LNCAP (cell line): ENCODE results near the gene TRRAP.

ENCODE experiments used
- TF ChIP-seq, protein P1 (sequence below): fragments of 450-650 bp; IDR thresholded peaks from 2 replicates; pipeline ENCODE4 v1.5.1; 2017; ENCODE audit warnings: mild to moderate bottlenecking

TRRAP gene

DNA sequence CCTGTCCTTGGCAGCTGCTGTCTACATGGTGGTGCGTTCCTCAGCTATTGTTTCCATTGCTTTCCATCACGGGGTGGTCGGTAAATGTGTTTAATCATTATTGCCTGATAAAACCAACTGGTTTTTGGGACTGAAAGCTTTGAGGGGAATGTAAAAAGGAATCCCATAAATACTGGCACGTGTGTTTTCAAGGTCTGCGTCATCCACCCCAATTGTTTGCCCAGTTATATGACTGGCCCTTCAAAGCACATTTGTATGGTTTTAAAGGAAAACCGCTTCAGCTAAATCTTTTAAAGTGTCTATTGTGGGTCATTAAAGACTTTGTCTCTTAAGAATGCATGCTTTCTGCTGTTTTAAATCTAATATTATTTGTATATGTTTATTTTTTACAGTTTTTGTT lies 65.0 kb downstream of the TRRAP start:
- TF ChIP-seq, protein P1, sequence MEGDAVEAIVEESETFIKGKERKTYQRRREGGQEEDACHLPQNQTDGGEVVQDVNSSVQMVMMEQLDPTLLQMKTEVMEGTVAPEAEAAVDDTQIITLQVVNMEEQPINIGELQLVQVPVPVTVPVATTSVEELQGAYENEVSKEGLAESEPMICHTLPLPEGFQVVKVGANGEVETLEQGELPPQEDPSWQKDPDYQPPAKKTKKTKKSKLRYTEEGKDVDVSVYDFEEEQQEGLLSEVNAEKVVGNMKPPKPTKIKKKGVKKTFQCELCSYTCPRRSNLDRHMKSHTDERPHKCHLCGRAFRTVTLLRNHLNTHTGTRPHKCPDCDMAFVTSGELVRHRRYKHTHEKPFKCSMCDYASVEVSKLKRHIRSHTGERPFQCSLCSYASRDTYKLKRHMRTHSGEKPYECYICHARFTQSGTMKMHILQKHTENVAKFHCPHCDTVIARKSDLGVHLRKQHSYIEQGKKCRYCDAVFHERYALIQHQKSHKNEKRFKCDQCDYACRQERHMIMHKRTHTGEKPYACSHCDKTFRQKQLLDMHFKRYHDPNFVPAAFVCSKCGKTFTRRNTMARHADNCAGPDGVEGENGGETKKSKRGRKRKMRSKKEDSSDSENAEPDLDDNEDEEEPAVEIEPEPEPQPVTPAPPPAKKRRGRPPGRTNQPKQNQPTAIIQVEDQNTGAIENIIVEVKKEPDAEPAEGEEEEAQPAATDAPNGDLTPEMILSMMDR: no peak

DNA sequence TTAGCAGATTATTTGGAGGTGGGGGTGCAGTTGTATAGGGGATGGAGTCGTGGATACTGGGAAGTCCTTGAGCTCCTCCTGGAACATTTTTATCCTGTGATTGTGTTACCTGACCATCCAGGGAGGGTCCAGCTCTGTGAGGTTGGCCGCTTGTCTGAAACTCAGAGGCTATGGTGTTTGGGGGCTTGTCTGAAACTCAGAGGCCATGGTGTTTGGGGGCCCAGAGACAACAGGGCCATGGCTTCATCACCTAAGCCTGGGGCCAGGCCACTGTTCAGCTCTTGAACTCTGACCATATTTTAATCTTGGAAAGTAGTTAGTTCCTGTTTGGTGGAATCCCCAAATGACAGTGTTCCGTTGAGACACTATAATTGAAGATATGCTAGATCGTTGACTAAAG lies 66.1 kb downstream of the TRRAP start:
- TF ChIP-seq, protein P1: no peak

DNA sequence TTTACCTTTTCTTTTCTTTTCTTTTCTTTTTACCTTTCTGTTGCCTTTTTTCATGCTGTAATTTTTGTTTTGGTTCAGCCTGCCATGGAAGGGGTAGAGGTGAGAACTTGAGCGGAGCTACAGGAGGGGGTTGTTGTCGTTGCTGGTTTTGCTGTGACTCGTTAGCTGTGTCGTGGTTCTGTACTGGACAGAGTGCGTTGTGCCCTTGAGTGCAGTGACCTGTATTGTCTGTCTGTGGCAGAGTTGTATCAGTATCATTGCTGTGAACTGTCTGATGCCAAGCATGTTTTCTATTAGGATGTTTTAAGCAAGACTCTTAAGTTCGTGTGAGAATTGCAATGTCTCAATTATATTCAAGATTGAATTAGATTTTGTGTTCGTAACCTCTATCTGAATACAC lies 67.5 kb downstream of the TRRAP start:
- TF ChIP-seq, protein P1: no peak

DNA sequence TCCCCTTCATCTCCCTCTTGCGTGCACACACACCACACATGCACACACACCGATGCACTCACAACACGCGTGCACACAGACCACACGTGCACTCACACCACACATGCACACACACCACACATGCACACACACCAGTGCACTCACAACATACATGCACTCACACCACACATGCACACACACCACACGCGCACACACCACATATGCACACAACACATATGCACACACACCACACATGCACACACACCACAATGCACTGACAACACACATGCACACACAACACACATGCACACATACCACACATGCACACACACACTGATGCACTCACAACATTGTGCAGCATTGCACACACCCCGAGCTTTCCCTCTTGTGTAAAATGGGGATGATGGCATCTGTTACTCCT lies 68.1 kb downstream of the TRRAP start:
- TF ChIP-seq, protein P1: no peak

DNA sequence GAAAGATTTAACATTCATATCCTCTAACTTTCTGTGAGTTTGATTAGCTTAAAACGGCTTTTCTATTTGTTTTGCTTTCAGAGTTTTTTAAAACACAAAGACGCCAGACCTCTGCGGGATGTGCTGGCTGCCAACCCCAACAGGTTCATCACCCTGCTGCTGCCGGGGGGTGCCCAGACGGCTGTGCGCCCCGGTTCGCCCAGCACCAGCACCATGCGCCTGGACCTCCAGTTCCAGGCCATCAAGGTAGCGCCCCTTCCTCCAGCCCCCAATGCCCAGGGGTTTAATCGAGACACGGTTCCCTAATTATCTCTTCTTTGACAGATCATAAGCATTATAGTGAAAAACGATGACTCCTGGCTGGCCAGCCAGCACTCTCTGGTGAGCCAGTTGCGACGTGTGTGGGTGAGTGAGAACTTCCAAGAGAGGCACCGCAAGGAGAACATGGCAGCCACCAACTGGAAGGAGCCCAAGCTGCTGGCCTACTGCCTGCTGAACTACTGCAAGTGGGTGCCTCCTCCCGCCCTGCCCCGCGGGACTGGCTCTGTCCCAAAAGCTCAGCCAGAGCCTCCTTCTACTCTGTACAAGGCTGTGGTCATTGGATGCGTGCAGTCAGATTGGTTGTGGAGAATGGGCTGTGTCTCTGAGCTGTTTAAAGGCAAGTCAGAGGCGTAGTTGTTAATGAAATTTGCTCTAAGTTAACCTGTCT lies 71.2 kb downstream of the TRRAP start:
- TF ChIP-seq, protein P1: no peak

DNA sequence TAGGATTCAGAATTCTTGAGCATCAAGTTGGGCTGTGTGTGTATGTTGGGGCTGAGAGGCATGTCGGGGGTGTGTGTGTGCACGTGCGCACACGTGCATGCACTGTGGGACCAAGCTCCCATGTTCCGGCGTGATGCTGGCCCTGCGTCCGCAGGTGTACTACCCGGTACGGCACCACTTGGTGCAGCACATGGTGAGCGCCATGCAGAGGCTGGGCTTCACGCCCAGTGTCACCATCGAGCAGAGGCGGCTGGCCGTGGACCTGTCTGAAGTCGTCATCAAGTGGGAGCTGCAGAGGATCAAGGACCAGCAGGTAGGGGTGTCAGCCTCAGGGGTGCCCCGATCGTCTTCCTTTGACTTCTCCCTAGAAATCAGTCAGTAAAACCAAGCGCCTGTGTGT lies 77.7 kb downstream of the TRRAP start:
- TF ChIP-seq, protein P1: no peak

DNA sequence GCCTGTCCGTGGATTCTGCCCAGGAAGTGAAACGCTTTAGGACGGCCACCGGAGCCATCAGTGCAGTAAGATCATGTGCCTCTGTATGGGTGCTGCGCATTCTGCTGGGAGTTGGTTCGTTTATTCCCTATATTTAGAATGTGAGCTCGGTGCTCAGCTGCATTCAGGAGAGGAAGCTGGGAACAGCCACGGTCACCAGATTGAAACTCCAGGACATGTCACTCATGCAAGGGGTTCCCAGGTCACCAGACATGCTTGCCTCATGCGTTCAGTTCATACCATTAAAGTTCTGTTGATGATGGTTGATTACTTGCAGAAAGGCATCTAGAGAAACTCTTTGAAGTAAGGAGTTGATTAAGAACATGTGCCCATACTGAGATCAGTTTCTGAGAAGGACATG lies 78.1 kb downstream of the TRRAP start:
- TF ChIP-seq, protein P1: no peak

DNA sequence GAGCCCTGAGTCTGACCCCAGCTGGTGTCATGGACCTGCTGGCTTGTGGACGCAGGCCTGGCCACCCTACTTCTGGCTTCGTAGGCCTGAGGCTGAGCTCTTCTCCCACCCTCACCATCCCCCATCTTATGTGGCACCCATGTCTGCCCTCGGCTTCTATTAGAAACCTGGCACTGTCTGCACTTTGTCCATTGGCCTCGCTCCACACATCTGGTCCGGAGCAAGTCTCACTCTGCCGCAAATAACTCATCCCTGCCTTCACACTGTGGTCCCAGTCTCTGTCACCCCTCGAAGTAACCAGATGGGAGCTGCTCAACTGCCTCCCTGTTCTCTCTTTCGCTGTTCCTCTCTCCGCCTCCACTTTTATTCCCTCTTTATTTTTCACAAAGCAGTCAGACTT lies 78.6 kb downstream of the TRRAP start:
- TF ChIP-seq, protein P1: no peak
